NB4 (cell line): ENCODE measurements around the gene ZIM2.

Experiments used
- POLR2A ChIP-seq: IDR thresholded peaks from 2 replicates; pipeline ENCODE4 v1.6.1; 2011; ENCODE audit warnings: mild to moderate bottlenecking; ENCODE audit not compliant: insufficient read length; ENCODE audit errors: extremely low read depth
- TF ChIP-seq, protein P1 (sequence below): IDR thresholded peaks from one replicate; pipeline ENCODE4 v1.5.1; 2012; ENCODE audit warnings: low read depth, low read length

DNA sequence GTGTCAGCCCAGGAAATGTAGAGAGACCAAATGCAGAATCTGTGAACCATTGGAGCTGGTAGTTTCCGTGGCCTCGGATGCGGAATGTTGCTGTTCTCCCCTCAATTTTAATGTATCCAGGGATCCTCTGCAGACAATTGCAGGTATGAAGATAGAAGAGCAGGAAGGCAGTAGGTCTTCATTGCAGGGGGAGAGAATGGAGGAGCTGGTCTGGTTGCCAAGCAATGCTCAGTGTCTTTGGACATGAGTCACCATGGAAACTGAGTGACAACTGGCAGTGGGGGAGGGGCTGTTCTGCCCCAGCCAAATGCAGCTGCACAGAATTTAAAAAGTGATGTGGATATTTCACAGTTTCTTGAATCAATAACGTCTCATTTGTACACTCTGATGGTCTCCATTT, 112.8 kb downstream of the ZIM2 start:
- no peak for TF ChIP-seq POLR2A
- TF ChIP-seq, protein P1, sequence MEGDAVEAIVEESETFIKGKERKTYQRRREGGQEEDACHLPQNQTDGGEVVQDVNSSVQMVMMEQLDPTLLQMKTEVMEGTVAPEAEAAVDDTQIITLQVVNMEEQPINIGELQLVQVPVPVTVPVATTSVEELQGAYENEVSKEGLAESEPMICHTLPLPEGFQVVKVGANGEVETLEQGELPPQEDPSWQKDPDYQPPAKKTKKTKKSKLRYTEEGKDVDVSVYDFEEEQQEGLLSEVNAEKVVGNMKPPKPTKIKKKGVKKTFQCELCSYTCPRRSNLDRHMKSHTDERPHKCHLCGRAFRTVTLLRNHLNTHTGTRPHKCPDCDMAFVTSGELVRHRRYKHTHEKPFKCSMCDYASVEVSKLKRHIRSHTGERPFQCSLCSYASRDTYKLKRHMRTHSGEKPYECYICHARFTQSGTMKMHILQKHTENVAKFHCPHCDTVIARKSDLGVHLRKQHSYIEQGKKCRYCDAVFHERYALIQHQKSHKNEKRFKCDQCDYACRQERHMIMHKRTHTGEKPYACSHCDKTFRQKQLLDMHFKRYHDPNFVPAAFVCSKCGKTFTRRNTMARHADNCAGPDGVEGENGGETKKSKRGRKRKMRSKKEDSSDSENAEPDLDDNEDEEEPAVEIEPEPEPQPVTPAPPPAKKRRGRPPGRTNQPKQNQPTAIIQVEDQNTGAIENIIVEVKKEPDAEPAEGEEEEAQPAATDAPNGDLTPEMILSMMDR, result no peak
